Activated CD4-positive, alpha-beta T cell treated with anti-CD3 and anti-CD28 coated beads, Interleukin-2, amount 50 U/mL, for 48 hours (primary cell): Measurements from ENCODE around the gene KRTAP19-5.

Source experiments
- DNase-seq, 2 experiments: peaks; one replicate each; pipeline ENCODE4 v3.0.0-alpha.2; 2020

KRTAP19-5 gene

DNA sequence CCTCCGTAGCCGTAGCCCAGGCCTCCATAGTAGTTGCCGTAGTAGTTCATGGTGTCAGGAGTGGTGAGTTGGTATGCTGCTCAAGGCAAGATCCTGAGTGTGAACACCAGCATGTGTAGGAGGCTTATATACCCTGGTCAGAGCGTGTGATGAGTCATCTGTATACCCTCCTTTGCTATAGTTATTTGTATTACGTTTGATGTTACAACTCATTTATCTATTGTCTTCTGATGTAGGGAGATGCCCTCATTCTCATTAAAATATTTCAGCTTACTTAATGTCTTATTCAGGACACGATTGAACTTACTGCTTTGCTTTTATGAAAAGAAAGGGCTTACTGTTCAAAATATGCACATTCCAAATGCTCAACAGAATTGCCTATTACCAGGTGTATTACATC is at the start of gene KRTAP19-5:
KRTAP19-5 (minus strand) TSS at position 101 of the 400 bp plus-strand sequence; CDS start at position 50, 51 bp downstream.
- no peak for DNase-seq

- no peak for DNase-seq
Observed at GRCh38 chr21:30541764-30542163, 39.8 kb upstream of the KRTAP19-5 start, which contains the start of gene KRTAP19-6. Gene KRTAP19-6 (minus strand): TSS chr21:30541864. CDS start chr21:30541833, 31 bp downstream.

- DNase-seq: no peak
Observed at GRCh38 chr21:30518876-30519275, 16.9 kb upstream of the KRTAP19-5 start.

- DNase-seq: no peak
Observed at GRCh38 chr21:30515681-30516080, 13.7 kb upstream of the KRTAP19-5 start.

GRCh38 chr21:30505621-30506205 is 3.8 kb upstream of the KRTAP19-5 start:
- DNase-seq: peak in 1 of 2 experiments; percentile 3

DNA sequence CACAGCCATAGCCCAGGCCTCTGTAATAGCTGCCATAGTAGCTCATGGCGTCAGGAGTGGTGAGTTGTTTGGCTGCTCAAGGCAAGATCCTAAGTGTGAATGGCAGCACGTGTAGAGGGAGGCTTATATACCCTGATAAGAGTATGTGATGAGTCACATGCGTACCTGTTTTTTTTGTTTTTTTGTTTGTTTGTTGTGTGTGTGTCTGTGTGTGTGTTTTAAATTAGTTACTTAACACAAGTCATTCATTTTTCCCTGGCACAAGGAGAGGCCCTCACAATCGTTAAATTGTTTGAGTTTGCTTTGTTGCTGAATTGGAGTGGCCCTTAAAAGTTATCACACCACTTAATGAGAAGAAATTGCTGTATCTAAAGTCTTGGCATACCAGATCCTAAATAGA is 4.9 kb downstream of the KRTAP19-5 start, which contains the start of gene KRTAP19-4:
KRTAP19-4 (minus strand) TSS at position 101 of the 400 bp plus-strand sequence; CDS start at position 46, 55 bp downstream.
- no peak for DNase-seq

GRCh38 chr21:30491963-30492428 is 9.9 kb downstream of the KRTAP19-5 start, which contains the start of gene KRTAP19-3:
Gene KRTAP19-3 (minus strand): TSS chr21:30492013. CDS start chr21:30491957, 56 bp downstream.
- no peak for DNase-seq

- DNase-seq: no peak
Observed at GRCh38 chr21:30487336-30487735, 14.6 kb downstream of the KRTAP19-5 start, which contains the start of gene KRTAP19-2. Gene KRTAP19-2 (minus strand): TSS chr21:30487436. CDS start chr21:30487348, 88 bp downstream.

DNA sequence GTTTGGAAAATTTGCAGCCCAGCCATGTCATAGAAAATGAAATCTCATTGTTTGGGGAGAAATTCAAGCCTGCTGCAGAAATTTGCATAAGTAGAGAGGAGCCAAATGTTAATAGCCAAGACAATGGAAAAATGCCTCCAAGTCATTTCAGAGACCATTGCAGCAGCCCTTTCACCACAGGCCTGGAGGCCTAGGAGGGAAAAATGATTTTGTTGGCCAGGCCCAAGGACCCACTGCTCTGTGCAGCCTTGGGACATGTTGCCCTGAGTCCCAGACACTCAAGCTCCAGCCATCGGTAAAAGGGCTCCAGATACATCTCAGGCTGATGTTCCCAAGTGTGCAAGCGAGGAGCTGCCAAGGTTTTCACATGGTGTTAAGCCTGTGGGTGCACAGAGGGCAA is 15.8 kb downstream of the KRTAP19-5 start:
- no peak for DNase-seq

DNA sequence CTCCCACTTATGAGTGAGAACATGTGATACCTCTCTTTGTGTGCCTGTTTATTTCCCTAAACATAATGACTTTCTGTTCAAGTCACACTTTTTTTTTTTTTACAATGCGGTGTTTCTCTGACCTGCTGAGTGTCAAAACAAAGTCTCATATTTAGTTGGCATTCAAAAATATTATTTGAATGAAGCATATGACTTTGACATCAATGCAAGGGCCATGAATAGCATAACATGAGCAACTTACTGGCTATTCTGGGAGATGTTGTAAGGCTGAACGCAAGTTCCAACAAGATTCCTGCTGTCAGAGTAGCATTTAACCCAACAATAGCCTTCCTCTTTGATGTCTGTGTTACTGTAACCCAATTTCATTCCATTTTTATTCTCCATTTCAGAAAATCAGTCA is 19.8 kb downstream of the KRTAP19-5 start:
- no peak for DNase-seq

DNA sequence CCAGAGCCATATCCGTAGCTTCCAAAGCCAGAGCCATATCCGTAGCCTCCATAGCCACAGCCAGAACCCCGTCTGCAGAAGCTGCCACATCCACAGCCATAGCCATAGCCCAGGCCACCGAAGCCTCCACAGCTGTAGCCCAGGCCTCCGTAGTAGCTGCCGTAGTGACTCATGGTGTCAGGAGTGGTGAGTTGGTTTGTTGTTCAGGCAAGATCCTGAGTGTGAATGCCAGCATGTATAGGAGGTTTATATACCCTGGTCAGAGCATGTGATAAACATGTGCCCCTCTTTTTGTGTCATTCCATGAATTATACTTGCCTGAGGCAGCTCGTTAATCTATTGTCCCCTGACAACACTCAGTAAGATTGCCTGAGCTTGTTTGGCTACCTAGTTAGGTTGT is 21.8 kb downstream of the KRTAP19-5 start, which contains the start of gene KRTAP19-1:
KRTAP19-1 (minus strand) TSS at position 223 of the 400 bp plus-strand sequence; CDS start at position 173, 50 bp downstream.
- no peak for DNase-seq

DNA sequence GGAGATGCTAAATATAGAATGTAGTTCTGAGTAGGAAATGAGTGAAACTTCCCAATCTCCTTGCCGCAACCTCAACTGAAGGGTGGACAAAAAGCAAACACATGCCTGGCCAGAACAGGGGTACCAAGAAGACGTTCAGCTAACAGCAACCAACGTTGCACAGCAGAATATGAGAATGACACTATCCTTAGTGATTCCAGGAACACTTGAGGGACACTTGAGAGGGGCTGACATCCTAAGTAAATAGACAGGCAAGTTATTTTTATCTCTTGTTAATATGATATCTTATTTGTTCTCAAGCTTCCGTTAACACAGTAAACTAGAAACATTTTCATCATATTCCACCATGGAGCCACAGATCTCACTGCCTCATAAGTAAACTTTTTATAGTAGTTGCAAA is 22.7 kb downstream of the KRTAP19-5 start:
- no peak for DNase-seq

DNA sequence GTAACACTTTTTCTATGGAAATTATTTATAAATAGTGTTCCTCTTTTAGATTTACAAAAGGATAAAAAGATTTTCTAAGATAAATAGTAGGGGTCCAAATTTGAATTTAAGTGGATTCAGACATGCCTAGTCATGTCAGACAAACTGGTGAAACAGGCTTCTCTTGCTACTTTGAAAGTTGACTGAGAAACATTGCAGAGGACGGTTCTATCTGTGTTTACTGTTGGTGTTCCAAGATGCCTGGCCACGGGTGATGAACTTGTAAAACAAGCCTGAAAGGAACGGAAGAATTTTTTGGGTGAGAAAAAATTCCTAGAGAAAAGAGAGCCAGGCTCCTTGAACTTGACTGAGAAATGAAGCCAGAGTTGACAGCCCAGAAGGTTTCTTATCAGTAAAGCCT is 23.9 kb downstream of the KRTAP19-5 start:
- DNase-seq: no peak

GRCh38 chr21:30468900-30469714 is 32.8 kb downstream of the KRTAP19-5 start:
- DNase-seq: no peak

DNA sequence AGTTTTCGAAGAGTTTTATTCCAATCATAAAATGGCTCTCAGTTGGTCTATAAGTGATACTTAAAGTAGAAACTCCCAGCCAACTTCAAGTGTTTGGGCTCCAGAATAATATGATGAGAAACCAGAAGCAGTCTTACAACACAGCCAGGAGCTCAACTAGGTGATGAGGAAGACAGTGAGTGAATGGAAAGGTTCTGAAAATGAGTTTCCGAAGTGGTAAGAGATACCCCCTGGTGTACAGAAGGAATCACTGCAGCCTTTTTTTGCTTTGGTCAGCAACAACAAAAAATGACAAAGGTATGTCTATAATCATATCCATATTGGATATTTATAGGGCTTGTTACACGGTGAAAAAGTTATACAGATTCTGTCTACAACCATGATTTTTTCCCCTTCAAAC is 38.2 kb downstream of the KRTAP19-5 start:
- DNase-seq: no peak
